K562 (cell line): ENCODE results near the gene ARHGEF4. TPM values are rescaled to one million over a fixed set of nuclear protein-coding genes. Genes with fewer than 3 reads are reported as not detected.

Experiments
- ATAC-seq: fragments of 200-7000 bp; cut with Tn5 transposase; 3 replicates; pipeline ENCODE4 v1.9.1; 2020; ENCODE audit warnings: moderate library complexity
- BruUV-seq: library from RNA; stranded (reverse); fragments of 400-500 nt; replicated peaks from 2 replicates; lab custom pipeline; 2021; lab: Mats Ljungman, UMichigan
- CTCF ChIA-PET: fragments of 300-600 bp; formaldehyde crosslinking; extraction: SDS; loops from one replicate; lab custom pipeline; 2021; ENCODE audit warnings: low intra/inter-chr PET ratio; lab: Yijun Ruan, JAX
- POLR2A ChIA-PET: fragments of 300-600, 350-650 bp; sonication (Branson Sonifier 250); formaldehyde crosslinking; extraction: SDS; loops from one replicate; lab custom pipeline; 2021; ENCODE audit warnings: antibody characterized with exemption, inconsistent platforms; lab: Yijun Ruan, JAX
- DNase-seq, 4 experiments: peaks; one replicate each; pipeline versions ENCODE4 v3.0.0 to v3.0.0-alpha.2; 2011 to 2018; ENCODE audit warnings: low spot score in 3 of 4, mixed read lengths in 3 of 4; ENCODE audit errors: extremely low read depth in 1 of 4
- FAIRE-seq: peaks from 2 replicates; lab custom pipeline; 2011; peaks lifted over from hg19 to GRCh38; lab: Jason Lieb, UNC
- H2AFZ ChIP-seq: 2 replicates; pipeline ENCODE4 v1.6.0; 2011; ENCODE audit warnings: low read depth, low read length, control low read depth, inconsistent platforms
- H3K27ac ChIP-seq: fragments of 200-600 bp; 3 replicates; pipeline ENCODE4 v1.8.0; 2011; ENCODE audit warnings: low read depth, mild to moderate bottlenecking, control low read depth, inconsistent platforms, low read length, moderate library complexity, mixed read lengths; ENCODE audit errors: extremely low read depth
- H3K27me3 ChIP-seq, 2 experiments: fragments of 300-600 bp in 1 of 2; 2 replicates in 1 of 2; 3 replicates in 1 of 2; pipeline versions ENCODE4 v1.6.0 to v1.8.0; 2011; ENCODE audit warnings: inconsistent platforms in 2 of 2, low read length in 2 of 2, mild to moderate bottlenecking in 1 of 2, mixed read lengths in 1 of 2, moderate library complexity in 1 of 2; ENCODE audit not compliant: control insufficient read depth in 2 of 2, insufficient read depth in 2 of 2
- H3K36me3 ChIP-seq: fragments of 300-600 bp; 3 replicates; pipeline ENCODE4 v1.8.0; 2011; ENCODE audit warnings: mild to moderate bottlenecking, low read length, inconsistent platforms; ENCODE audit not compliant: control insufficient read depth, insufficient read depth
- H3K4me1 ChIP-seq, 2 experiments: fragments of 200-600 bp in 1 of 2; replicated peaks in 1 of 2; 2 replicates in 1 of 2; 3 replicates in 1 of 2; pipeline versions ENCODE4 v1.5.1 to v1.8.0; 2011; ENCODE audit warnings: inconsistent platforms in 2 of 2, low read length in 2 of 2, mild to moderate bottlenecking in 1 of 2, mixed read lengths in 1 of 2, moderate library complexity in 1 of 2; ENCODE audit not compliant: control insufficient read depth in 2 of 2, insufficient read depth in 2 of 2
- H3K4me2 ChIP-seq: 2 replicates; pipeline ENCODE4 v1.6.1; 2011; ENCODE audit warnings: low read length, control low read depth, inconsistent platforms, mixed read lengths; ENCODE audit not compliant: insufficient read depth
- H3K4me3 ChIP-seq: fragments of 200-600 bp; sonication (generic), shearing (Covaris generic); 2 replicates; pipeline ENCODE4 v1.5.1; 2016; ENCODE audit warnings: control low read depth, inconsistent platforms
- H3K79me2 ChIP-seq: fragments of 200-600 bp; 3 replicates; pipeline ENCODE4 v1.8.0; 2011; ENCODE audit warnings: low read length, inconsistent platforms; ENCODE audit not compliant: control insufficient read depth, insufficient read depth
- H3K9ac ChIP-seq, 2 experiments: 2 replicates each; pipeline versions ENCODE4 v1.6.0 to v1.6.1; 2011; ENCODE audit warnings: low read depth in 2 of 2, low read length in 2 of 2, control low read depth in 1 of 2, inconsistent platforms in 1 of 2, mild to moderate bottlenecking in 1 of 2, mixed read lengths in 1 of 2; ENCODE audit not compliant: insufficient read depth in 1 of 2
- H3K9me1 ChIP-seq: one replicate; pipeline ENCODE4 v1.6.0; 2011; ENCODE audit warnings: inconsistent platforms, mild to moderate bottlenecking, low read length, moderate library complexity; ENCODE audit not compliant: control insufficient read depth, insufficient read depth
- H3K9me3 ChIP-seq: replicated peaks from 2 replicates; pipeline ENCODE4 v1.5.1; 2011; ENCODE audit warnings: low read depth, low read length, inconsistent platforms; ENCODE audit not compliant: control insufficient read depth, insufficient read depth
- H4K20me1 ChIP-seq: replicated peaks from 2 replicates; pipeline ENCODE4 v1.6.1; 2011; ENCODE audit warnings: low read length, inconsistent platforms, mixed read lengths; ENCODE audit not compliant: control insufficient read depth, insufficient read depth
- ATF7 ChIP-seq: fragments of 450-650 bp; IDR thresholded peaks from 2 replicates; pipeline ENCODE4 v1.7.1; 2014; ENCODE audit warnings: mild to moderate bottlenecking, moderate library complexity
- BRD4 ChIP-seq: fragments of 200-600 bp; sonication (generic); IDR thresholded peaks from 2 replicates; pipeline ENCODE4 v1.6.1; 2017; ENCODE audit warnings: inconsistent platforms
- CEBPG ChIP-seq, 3 experiments: fragments of 200-800 bp in 1 of 3; sonication (Bioruptor generic) in 1 of 3; sonication (generic) in 1 of 3; formaldehyde crosslinking in 1 of 3; IDR thresholded peaks in 2 of 3; conservative IDR thresholded peaks in 1 of 3; 2 replicates each; pipeline versions ENCODE4 v1.6.1 to v1.8.0; 2016 to 2022; ENCODE audit warnings: missing compliant biosample characterization in 2 of 3, missing genetic modification characterization in 2 of 3, mild to moderate bottlenecking in 1 of 3, missing genetic modification reagents in 1 of 3
- ERF ChIP-seq: fragments of 450-650 bp; formaldehyde crosslinking; IDR thresholded peaks from 2 replicates; pipeline ENCODE4 v1.4.0; 2020; ENCODE audit warnings: mild to moderate bottlenecking, mixed read lengths
- GABPB2 ChIP-seq: fragments of 250-450 bp; sonication (Bioruptor Pico); conservative IDR thresholded peaks from 2 replicates; pipeline ENCODE4 v1.5.1; 2021; ENCODE audit warnings: mild to moderate bottlenecking
- NFATC3 ChIP-seq: fragments of 450-650 bp; IDR thresholded peaks from 2 replicates; pipeline ENCODE4 v1.6.1; 2017; ENCODE audit warnings: mild to moderate bottlenecking
- POLR2G ChIP-seq: fragments of 200-400 bp; formaldehyde crosslinking; IDR thresholded peaks from 2 replicates; pipeline ENCODE4 v1.6.1; 2017; ENCODE audit warnings: low read depth, mild to moderate bottlenecking, antibody characterized with exemption, low read length, moderate library complexity
- SAFB ChIP-seq: fragments of 200-400 bp; formaldehyde crosslinking; IDR thresholded peaks from 2 replicates; pipeline ENCODE4 v1.6.1; 2017; ENCODE audit warnings: low read depth, low read length, borderline replicate concordance
- SMAD1 ChIP-seq: fragments of 150-350 bp; IDR thresholded peaks from 2 replicates; pipeline ENCODE4 v1.6.1; 2014; ENCODE audit warnings: low read length, low read depth; ENCODE audit not compliant: partially characterized antibody
- SMAD2 ChIP-seq: fragments of 150-350 bp; IDR thresholded peaks from 2 replicates; pipeline ENCODE4 v1.6.1; 2014; ENCODE audit warnings: low read depth, mild to moderate bottlenecking, low read length
- TCF7 ChIP-seq: sonication (generic); IDR thresholded peaks from 2 replicates; pipeline ENCODE4 v1.6.1; 2016; ENCODE audit warnings: antibody characterized with exemption, borderline replicate concordance
- TCF7L2 ChIP-seq: fragments of 150-350 bp; IDR thresholded peaks from 2 replicates; pipeline ENCODE4 v1.6.1; 2016; ENCODE audit warnings: low read depth, mild to moderate bottlenecking, low read length, moderate library complexity
- TRIM28 ChIP-seq: fragments of 450-650 bp; IDR thresholded peaks from 2 replicates; pipeline ENCODE4 v1.6.1; 2017
- XRCC3 ChIP-seq: fragments of 450-650 bp; IDR thresholded peaks from 2 replicates; pipeline ENCODE4 v1.6.1; 2017; ENCODE audit warnings: mild to moderate bottlenecking, moderate library complexity
- ZFPM2 ChIP-seq: fragments of 250-450 bp; sonication (Bioruptor Pico); IDR thresholded peaks from 2 replicates; pipeline ENCODE4 v1.5.1; 2022; ENCODE audit warnings: mild to moderate bottlenecking
- ZNF41 ChIP-seq: fragments of 250-450 bp; sonication (Bioruptor Pico); conservative IDR thresholded peaks from 2 replicates; pipeline ENCODE4 v1.4.0; 2020; ENCODE audit warnings: mild to moderate bottlenecking
- WGBS: fragments of 100-300 bp; shearing (Covaris generic); methylation state at CpG from one replicate; pipeline ENCODE4 v1.1.6; 2016; ENCODE audit warnings: low coverage, mixed read lengths; ENCODE audit not compliant: insufficient coverage; ENCODE audit errors: missing lambda C conversion rate; 5-methylcytosine and 5-hydroxymethylcytosine counted together
- in situ Hi-C: fragments of 300-500 bp; cut with MboI; formaldehyde crosslinking; loops from 4 replicates; pipeline ENCODE4 v1.15.0; 2018; ENCODE audit warnings: inconsistent platforms, mixed read lengths
- intact Hi-C: fragments of 100-400 bp; cut with micrococcal nuclease; formaldehyde crosslinking; loops from 2 replicates; pipeline ENCODE4 v1.14.2; 2022
- polyA plus RNA-seq, 8 experiments: library from polyadenylated mRNA; depleted of rRNA in 4 of 8; stranded (reverse) in 5 of 8; unstranded in 3 of 8; fragments of >200 nt; fragmentation: Nextera tagmentation in 2 of 8; fragmentation: Illumina TruSeq in 1 of 8; extraction: Ambion mirVana in 2 of 8; extraction: Trizol in 1 of 8; gene quantifications; 2 replicates each; pipeline versions ENCODE4 v1.2.1 to v1.2.3, GENCODE V29; 2011 to 2014; ENCODE audit warnings: inconsistent platforms in 1 of 8, missing spikeins in 1 of 8
- total RNA-seq, 7 experiments: library from RNA; depleted of rRNA in 6 of 7; stranded (reverse); fragments of >200 nt in 6 of 7; fragmentation: Illumina TruSeq in 2 of 7; extraction: Trizol in 2 of 7; gene quantifications; 2 replicates each; pipeline versions ENCODE4 v1.2.1 to v1.2.3, GENCODE V29; 2011 to 2021; ENCODE audit warnings: low replicate concordance in 1 of 7

The ARHGEF4 gene
- total and polyA plus RNA-seq, 9 of the 15 experiments (the other 6 are each of a cell fraction or from before 2014, with no cell fraction given): not detected

DNA sequence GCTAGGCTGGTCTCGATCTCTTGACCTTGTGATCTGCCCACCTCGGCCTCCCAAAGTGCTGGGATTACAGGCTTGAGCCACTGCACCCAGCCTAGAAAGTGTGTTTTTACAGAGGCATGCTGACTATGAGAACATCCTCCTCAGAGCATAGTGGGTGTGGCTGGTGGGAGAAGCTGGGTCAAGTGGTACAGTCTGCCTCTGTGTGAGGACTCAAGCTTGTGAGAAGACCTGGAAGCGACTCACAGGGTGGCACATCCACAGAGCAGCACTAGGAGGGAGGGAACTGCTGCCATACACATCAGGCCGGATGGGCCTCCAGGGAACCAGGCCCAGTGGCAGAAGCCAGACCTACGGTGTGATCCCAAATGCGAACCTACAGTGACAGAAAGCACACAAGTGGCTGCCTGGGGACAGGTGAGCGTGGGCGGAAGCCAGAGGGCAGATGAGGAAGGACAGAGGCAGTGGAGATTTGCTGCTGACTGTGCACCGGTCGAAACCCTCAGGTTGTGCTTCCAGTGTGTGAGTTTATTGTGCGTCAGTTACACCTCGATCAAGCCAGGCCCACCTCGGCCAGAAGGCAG, 8.9 kb downstream of the ARHGEF4 start:
- H3K27ac ChIP-seq: no peak overlapping the region
- H3K9ac ChIP-seq: peak overlapping the region in 1 of 2 experiments; percentile 26; a peak in 1 of 4 replicates
- peaks cover 3% of the 10 kb centered on the region for H3K9me1 ChIP-seq
- no peak overlapping the region for H3K4me2 ChIP-seq
- no peak for DNase-seq
- ChIA-PET CTCF (no interaction called here), POLR2A (no interaction called here)
- intact Hi-C loops: no loop called here
- ATAC-seq: no peak; the same call in 2 of the 3 replicates
- peaks cover 0 to 75% of the 10 kb centered on the region in 2 experiments; a peak in 3 of 5 replicates for H3K27me3 ChIP-seq
- H3K9me3 ChIP-seq: no peaks in the 10 kb centered on the region
- 6% methylated on average over 12 of the region's 13 CpGs for WGBS
- H2AFZ ChIP-seq: no peak overlapping the region
- no peaks in the 10 kb centered on the region for H3K36me3 ChIP-seq
- H4K20me1 ChIP-seq: peaks cover 7% of the 10 kb centered on the region
- H3K4me1 ChIP-seq: no peaks in the 10 kb centered on the region
- FAIRE-seq: no peak
- no peaks in the 10 kb centered on the region for H3K79me2 ChIP-seq
- TF ChIP-seq SMAD2 (no peak), XRCC3 (no peak), TRIM28 (no peak)
- no TSS peak for BruUV-seq
- H3K4me3 ChIP-seq: no peak overlapping the region
- in situ Hi-C loops: no loop called here

DNA sequence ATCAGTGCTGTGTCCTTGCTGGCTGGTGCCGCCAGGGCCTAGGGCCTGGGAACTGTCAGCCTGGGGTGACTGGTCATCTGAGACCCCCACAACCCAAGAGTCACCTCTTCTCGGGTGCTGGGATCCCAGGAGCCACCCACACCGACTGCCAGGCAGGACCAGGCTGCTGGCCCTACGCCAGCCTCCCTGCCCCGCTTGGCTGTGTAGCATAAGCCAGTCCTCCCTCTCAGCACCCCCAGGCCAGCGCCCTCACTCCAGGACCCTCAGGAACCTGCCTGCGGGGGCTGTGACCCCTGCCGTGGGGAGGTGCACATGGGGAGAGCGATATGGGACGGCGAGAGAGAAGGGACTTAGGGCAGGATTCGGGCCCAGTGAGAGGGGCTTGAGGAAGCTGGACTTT, 9.5 kb downstream of the ARHGEF4 start:
- FAIRE-seq (no peak), ATAC-seq (no peak), DNase-seq (no peak)
- Histone ChIP-seq H3K9me3 (no peaks in the 10 kb centered on the region), H3K9ac (no peak overlapping the region; a peak in 1 of 4 replicates), H3K9me1 (peaks cover 3% of the 10 kb centered on the region), H3K36me3 (no peaks in the 10 kb centered on the region), H2AFZ (no peak overlapping the region), H3K4me1 (no peaks in the 10 kb centered on the region), H3K4me3 (no peak overlapping the region), H3K27me3 (peaks cover 3 to 79% of the 10 kb centered on the region in 2 experiments; a peak in 4 of 5 replicates), H3K79me2 (no peaks in the 10 kb centered on the region), H3K4me2 (no peak overlapping the region), H3K27ac (no peak overlapping the region), H4K20me1 (peaks cover 6% of the 10 kb centered on the region)
- BruUV-seq: no TSS peak
- intact Hi-C loops: no loop called here
- CTCF ChIA-PET: no interaction called here
- WGBS: 3% methylated on average over 11 of the region's 12 CpGs
- in situ Hi-C loops: no loop called here
- POLR2A ChIA-PET: no interaction called here
- no peak for TF ChIP-seq POLR2G
- no peak for TF ChIP-seq NFATC3
- no peak for TF ChIP-seq BRD4
- TF ChIP-seq ZFPM2 (CRISPR knock-in tag): no peak
- no peak for TF ChIP-seq ZNF41
- TF ChIP-seq TCF7L2: no peak
- no peak for TF ChIP-seq GABPB2 (CRISPR knock-in tag)
- TF ChIP-seq ATF7: no peak
- no peak for TF ChIP-seq TCF7
- TF ChIP-seq CEBPG (CRISPR knock-in tag; IDR thresholded peaks at IDR 0.05): no peak
- no peak for TF ChIP-seq CEBPG (tag; conservative IDR thresholded peaks at IDR 0.05 in 1 of 2, IDR thresholded peaks at IDR 0.05 in 1 of 2)
- TF ChIP-seq ERF (CRISPR knock-in tag): no peak
- no peak for TF ChIP-seq SMAD1
- TF ChIP-seq SAFB: no peak
